SK-MEL-5 (cell line): Measurements from ENCODE around the gene SFXN1. TPM values are rescaled to one million over a fixed set of nuclear protein-coding genes. Genes with fewer than 3 reads are reported as not detected.

Experiments
- DNase-seq: peaks from one replicate; pipeline ENCODE4 v3.0.0-alpha.2; 2016; ENCODE audit warnings: low read depth, low spot score
- in situ Hi-C: cut with HindIII; loops from 2 replicates; pipeline ENCODE4 v1.10.0; 2016; ENCODE audit warnings: low sequenced_read_pairs, high pct_unique_total_duplicates, low pct_unique_long_range_greater_than_20kb
- total RNA-seq: library from RNA; depleted of rRNA; stranded (reverse); fragments of >200 nt; shearing (Covaris generic); gene quantifications from 2 replicates; pipeline ENCODE4 v1.2.3, GENCODE V29; 2014

SFXN1 gene
- total RNA-seq, 1 experiment from 2014 or later, result 104 TPM

DNA sequence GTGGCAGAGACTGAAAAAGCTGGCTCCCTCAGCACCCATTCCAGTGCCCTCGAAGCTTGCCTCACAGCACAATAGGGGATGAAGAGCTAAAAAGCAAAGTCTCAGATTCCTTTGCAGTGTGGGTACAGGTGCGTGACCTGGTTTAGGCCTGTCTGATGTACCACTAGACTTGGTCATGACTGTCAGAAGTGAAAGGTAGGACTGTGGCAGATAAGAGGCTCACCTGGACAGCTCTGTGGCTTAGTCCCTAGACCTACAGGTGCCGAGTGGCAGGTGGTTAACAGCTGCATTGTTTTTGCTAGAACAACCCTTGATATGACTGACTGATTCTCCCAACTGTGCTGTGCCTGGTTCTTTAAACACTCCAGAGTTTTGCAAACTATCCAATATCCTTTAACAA, 14.7 kb upstream of the SFXN1 start:
- DNase-seq, result no peak
- in situ Hi-C loops, result no loop called here

DNA sequence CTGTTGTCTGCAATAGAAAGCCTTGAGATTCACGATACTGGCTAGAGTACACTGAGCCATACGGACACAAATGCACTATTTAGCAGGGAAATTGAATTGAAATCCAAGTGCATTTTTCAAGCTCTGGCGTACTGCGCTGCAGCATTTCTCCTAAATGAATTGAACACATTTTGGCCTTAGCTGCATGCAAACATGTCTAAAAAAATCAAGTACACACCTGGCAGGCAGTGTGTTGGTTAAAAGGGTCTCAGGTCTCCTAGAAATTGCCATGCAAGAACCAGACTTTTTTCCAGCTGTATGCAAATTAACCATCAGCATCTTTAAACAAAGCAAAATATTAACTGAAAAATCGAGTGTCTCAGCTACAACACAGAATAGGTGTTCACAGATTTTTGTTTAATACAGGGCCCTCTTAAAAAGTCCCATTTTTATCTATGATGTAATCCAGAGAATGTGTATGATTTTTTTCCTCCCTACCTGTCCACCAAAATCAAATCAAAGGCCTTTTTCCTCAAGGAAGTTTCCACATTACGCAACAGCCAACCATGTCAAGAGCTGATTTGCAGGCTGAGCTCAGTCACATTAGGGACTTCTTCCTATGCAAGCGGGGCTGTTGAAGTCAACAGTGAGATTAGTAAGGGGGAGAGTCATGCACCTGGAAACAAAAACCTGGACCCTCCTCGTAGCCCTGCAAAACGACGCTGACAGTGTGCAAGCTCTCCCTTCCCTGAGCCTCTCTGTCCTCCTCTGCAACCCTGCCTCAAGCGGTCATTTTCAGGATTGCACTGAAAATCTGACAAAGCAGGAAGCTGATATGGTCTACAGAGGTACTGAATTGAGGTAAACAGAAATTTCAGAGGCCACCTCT, 14.1 kb upstream of the SFXN1 start:
- in situ Hi-C loops, result no loop called here
- DNase-seq, result peak; percentile 72

DNA sequence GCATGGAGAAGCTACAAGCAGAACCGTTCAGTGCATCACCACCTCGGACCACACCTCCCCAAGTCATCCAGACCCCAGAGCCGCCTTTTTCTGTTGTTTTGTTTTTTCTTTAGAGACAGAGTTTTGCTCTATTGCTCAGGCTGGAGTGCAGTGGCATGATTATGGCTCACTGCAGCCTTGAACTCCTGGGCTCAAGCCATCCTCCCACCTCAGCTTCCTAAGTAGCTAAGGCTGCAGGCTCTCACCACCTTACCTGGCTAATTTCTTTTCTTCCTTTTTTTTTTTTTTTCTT, 13.5 kb upstream of the SFXN1 start:
- in situ Hi-C loops, result no loop called here
- DNase-seq, result no peak

DNA sequence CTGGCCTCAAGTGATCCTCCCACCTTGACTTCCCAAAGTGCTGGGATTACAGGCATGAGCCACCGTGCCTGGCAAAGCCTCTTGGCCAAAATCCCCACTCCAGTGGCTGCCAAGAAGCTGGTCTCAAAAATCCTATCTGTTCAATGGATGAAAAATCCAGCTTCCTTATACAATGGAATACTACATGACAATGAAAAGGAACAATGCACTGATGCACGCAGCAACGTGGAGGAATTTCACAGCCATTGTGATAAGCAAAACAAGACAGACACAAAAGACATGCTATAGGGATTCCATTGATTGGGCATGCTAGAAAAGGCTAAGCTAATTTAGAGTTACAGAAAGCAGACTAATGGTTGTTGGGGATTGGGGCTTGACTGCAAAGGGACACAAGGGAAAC, 13.1 kb upstream of the SFXN1 start:
- in situ Hi-C loops, result no loop called here
- no peak for DNase-seq

DNA sequence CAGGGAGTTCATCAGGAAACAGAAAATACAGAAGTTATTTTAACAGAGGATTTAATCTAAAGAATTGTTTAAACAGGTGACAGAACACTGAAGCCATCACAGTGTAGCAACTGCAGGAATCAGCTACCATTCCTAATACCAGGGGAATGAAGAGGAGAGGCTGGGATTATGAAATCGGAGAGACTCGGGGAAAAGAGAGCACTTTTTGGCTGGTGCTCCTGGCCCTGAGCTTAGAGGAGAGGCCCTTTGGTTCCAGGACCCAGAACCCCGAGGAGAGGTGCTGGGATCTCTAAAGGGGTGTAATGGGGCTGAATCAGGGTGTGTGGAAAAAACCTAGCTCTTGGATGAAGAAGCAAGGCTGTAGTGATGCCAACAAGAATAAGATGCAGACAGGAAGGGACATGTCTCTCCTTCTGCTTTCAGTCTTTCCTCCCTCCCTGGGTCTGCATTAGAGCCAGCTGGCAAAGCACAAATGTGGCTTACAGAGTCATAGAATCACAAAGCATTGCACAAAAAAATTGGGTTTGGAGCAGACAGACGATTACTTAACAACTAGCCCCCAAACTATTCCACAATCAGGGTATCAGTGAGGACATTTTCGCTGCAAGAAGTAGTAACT, 11.6 kb upstream of the SFXN1 start:
- no peak for DNase-seq
- in situ Hi-C loops, result no loop called here

DNA sequence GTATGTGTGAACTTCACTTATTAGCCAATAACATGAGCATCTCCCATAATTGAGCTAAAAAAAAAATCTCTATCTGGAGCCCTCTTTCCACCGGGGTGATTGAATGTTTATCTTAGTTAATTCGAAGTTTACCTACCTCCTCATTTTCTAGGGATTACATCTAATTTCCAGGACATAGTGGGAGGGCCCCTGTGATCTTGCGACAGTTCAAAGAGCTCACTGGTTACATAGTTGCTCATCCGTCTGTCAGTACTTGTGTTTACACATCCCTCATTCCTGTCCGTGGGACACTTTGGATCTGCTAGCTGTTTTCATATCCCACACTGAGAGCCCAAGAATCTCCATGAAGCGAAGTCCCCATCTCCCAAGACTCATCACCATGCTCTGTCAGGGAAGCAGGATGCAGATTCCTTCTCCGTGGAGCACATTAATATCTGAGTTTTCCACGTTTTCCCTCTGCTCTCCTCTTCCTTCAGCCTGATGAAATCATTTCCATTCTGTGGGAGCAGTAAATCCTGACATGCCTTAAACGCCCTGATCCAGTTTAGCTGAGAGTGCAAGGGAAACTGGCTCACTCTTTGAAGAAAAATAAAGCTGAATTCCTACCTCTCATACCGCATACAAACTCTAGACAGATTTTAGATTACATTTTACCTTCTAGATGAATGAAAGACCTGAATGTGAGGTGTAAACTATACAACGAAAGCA, 10.2 kb upstream of the SFXN1 start:
- in situ Hi-C loops, result no loop called here
- DNase-seq, result no peak

DNA sequence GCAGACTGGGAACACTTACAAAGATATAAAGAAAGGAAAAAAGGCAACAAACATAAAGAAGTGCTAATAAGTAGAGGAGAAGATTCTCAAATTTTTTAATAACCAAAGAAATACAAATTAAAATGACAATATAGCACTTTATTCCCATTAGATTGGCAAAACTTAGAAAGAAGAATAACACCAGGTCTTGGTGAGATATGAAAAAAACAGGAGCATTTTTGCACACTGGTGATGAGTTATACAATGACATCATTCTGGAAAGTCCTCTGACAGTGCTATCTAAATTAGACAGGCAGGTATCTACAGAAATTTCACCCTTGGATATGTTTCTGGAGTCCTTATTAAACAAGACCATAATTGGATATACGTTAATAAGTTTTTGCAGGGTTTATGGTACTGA, 9.5 kb upstream of the SFXN1 start:
- in situ Hi-C loops, result no loop called here
- no peak for DNase-seq

DNA sequence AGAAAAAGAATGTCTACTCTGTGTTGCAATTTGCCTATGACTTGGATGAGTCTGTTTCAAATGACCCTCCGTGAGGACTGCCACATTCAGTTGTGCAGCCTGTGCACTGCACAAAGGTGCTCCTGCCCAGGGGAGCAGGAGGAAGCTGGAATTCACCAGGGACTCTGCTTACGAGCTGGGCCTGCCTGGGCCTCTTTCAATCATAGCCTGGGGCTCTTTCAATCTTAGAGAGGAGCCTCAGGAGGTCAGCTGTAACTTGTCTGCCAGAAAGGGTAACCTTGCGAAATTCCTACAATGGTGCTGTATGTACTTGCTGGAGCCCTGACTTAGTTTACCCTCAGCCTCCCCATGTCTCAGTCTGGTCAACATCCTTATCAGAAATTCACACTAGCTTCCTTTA, 8.4 kb upstream of the SFXN1 start:
- no peak for DNase-seq
- in situ Hi-C loops, result no loop called here

DNA sequence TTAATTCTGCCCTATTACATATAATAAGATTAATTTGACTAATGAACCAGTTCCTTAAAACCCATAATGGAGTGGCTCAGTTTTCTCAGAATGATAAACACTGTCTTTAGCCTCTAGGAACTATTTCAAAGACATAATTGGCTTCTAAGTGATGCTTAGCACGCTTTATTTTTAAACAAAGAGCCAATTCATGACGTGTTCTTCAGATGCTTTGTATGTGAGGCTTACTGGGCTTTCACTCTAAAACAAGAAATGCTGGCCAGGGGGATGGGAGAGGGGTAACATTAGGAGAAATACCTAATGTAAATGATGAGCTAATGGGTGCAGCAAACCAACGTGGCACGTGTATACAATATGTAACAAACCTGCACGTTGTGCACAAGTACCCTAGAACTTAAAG, 7.6 kb upstream of the SFXN1 start:
- peak; percentile 69 for DNase-seq
- in situ Hi-C loops, result no loop called here

DNA sequence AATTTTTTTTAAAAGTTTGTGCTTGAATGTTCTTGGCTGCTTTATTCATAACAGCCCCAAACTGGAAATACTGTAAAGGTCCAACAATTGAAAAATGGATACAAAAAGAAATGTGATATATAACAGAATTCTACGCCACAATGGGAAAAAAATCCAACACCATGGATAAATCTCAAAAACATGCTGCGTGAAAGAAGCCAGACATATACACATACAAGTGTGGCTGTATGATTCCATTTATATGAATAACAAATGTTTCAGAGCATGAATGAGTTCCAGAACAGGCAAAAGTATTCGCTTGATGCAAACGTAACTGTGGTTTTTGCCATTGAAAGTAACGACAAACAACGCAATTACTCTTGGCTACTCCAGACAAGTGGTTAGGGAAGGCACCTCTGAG, 7.2 kb upstream of the SFXN1 start:
- DNase-seq, result no peak
- in situ Hi-C loops, result no loop called here

DNA sequence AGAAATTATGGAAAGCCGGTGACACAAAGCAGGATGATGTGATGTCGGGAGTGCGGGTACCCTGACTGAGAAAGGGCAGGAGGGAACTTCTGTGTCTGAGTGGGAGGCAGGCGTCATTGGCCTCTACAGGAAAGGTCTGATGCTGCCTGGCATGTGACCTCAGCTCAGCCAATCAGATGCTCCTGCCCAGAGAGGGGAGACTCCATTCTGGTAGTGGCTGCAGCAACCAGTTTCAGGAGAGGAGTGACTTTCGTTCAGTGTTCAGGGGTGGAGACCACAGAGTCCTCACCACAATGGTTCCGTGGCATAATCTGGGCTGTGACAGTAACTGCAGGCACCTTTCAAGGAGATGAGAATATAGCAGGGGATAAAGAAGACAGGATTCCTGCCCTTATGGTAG, 6.7 kb upstream of the SFXN1 start:
- in situ Hi-C loops, result no loop called here
- no peak for DNase-seq

DNA sequence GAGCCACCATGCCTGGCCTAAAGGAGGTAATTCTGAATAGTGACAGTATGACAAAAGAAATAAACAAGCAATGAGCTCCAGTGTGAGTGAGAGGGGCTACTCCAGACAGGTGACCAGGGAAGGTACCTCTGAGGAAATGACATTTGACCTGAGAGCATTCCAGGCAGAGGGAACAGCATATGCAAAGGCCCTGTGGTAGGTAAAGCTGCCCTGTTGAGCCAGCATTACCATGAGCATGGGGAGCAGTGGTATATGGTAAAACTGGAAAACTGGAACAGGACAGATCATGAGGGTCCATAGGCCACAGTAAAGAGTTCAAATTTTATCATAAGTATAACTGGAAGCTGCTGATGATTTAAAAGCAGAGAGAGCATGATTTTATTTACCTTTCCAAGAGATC, 6.0 kb upstream of the SFXN1 start:
- DNase-seq, result no peak
- in situ Hi-C loops, result no loop called here

DNA sequence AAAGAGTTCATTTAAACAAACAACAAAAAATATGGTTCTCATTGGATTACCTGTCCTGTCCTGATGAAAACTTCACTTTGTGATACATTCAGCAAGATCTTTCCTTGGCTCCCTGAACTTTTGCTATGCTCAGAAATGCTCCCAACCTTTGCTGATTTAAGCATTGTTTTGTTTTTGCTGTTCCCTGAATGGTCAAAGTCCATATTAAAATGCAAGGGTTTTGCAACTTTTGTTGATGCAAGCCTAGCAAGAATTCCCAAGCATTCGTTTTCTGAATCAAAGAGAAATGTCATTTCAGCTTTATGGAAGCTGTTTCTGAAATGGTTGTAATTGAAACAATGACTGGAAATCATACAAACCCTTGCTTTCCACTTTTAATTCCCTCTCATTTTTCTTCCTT, 3.1 kb upstream of the SFXN1 start:
- DNase-seq, result no peak
- in situ Hi-C loops, result no loop called here

DNA sequence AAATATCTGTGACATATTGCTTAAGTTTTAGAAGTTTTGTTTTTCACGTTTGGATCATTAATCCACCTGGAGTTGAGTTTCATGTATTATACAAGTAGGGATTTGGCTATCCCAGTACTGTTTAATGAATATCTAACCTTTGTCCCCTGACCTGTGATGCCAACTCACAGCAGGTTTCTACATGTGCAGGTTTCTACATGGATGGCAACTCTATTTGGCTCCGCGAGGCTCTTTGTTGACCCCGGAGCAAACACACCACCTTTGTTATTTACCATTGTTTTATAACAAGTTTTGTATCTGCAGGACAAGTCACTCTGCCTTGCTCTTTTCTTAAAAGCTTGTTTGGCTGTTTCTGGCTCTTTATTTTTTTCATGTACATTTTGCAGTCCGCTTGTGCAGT, 920 bp upstream of the SFXN1 start:
- in situ Hi-C loops, result no loop called here
- DNase-seq, result no peak

DNA sequence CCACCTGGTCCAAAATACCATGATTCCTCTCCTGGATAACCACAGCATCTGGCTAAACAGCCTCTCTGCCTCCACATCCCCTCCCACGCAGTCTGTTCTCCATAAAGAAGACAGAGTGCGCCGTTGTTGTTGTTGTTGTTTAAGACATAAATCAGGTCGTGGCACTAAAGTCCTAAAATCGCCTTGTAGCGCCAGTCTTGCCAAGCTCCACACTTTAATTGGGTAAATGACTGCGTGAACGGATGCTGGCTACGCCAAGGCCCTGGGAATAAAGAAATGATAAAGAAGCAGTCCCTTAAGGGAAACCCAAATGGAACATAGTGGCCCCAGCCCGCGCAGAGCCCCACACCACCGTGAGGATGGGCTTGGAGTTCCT, 364 bp upstream of the SFXN1 start:
- no peak for DNase-seq
- in situ Hi-C loops, result no loop called here

DNA sequence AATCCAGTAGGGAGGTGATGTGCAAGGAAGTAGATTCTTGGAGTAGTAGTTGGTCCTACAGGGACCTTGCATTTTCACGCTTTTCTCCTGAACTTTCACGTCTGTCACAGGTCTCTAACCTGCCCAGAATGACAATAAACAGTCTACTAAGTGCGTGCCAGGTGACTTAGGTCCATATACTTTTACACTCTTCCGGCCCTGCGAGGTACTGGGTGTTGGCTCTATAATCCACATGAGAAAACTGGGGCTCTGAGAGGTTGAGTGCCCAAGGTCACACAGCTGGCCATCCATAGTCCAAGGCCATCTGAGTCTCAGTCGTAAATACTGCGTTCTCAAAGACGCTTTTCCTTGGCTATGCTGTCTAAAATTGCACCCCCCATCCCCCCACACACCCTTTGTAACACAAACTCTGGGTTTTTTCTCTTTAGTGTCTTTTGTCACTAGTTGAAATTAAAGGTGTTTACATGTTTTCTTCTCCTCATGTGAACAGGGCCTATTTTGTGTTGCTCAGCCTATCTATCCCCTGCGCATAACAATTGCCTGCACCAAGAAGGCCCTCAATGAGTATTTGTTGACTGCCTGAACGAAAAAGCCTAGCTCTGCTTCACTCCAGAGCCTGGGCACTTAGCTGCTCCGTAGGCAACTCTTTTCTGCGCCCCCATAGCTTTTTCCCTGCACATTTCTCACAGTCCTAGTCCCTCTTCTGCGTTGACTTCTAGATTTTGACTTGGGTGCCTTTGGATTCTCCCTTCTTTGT, 943 bp downstream of the SFXN1 start:
- no peak for DNase-seq
- in situ Hi-C loops, result no loop called here

DNA sequence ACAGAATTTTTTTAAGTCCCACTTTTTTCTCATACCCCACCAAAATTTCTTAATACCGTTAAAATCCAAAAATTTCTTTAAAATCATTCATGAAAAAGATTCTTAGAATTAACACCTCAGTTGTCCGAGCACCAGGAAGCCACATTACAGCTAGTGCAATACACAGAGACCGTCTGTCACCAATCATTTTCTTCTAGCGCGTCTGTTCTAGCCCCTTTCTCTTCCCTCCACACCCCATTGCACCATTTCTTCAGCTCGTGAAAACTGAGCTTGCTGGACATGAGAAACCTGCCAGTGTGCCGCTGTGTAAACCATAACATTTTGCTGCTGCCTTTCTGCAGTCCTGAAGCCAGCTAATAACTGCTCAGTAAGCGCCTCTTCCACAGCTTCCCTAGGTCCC, 5.0 kb downstream of the SFXN1 start:
- in situ Hi-C loops, result no loop called here

DNA sequence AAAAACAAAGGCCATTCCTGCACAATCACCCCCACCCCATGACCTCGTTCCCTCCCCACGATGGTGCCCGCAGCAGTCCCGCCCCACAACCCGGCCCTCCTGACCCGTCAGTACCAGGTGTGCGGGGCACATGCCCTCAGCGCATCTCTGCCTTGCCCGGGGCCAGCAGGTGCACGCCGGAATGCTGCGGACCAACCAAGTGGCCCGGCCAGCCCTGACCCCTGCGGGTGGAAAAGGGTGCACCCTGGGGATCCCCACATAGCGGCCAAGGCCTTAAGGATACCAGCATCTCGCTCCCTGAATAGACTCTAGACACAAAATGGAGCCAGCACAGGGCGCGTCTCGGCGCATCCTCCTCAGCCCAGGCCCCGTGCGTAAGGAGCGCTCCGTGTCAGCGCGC, 6.0 kb downstream of the SFXN1 start:
- DNase-seq, result no peak
- in situ Hi-C loops, result no loop called here

More for the DNA sequence above, 5.0 kb downstream of the SFXN1 start:
- DNase-seq, result no peak
